ENCODE measurements around the gene GAST.

DNA sequence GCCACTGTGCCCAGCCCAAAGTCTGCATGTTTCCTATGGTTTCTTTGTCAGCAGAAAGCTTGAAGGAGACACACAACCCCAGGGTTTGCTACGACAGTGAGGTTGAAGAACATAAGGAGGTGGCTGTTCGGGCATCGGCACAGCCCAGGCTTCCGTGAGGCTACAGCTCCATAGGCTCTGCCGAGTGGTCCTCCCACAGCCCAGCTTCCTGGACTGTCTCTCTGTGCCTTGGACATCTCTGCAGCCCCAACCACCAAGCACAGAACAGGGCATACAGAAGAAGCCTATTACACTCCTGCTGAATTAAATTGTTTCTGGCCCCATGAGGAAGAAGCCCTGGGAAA, 25.5 kb downstream of the GAST start:
- TF ChIP-seq CTCF (IDR thresholded peaks at IDR 0.05), result no peak
- TF ChIP-seq POLR2A (IDR thresholded peaks at IDR 0.05), result no peak
